Body of pancreas (tissue), 4 donors: ENCODE data around the gene PALLD.

Experiments
- CTCF ChIP-seq, 7 experiments: fragments of 450-650 bp in 4 of 7; fragments of 200-600 bp in 3 of 7; sonication (generic) in 3 of 7; IDR thresholded peaks; one replicate each; pipeline ENCODE4 v1.5.1; 2016 to 2019; ENCODE audit warnings: antibody characterized with exemption in 7 of 7
- POLR2A ChIP-seq, 3 donors: fragments of 450-650 bp; IDR thresholded peaks; one replicate each; pipeline ENCODE4 v1.6.1; 2016; ENCODE audit warnings: antibody characterized with exemption in 3 of 3, mild to moderate bottlenecking in 2 of 3

- no peak for TF ChIP-seq CTCF (IDR thresholded peaks at IDR 0.05)
- no peak for TF ChIP-seq POLR2A (IDR thresholded peaks at IDR 0.05)
These were observed 104.1 kb downstream of the PALLD start for GRCh38 chr4:168600796-168601583.
